GM06990 (cell line): Measurements from ENCODE around the gene OR6Q1.

Source experiments
- DNase-seq: peaks from one replicate; pipeline ENCODE4 v3.0.0-alpha.2; 2011; ENCODE audit not compliant: insufficient read length; ENCODE audit errors: extremely low read depth
- H3K27me3 ChIP-seq: replicated peaks from 2 replicates; pipeline ENCODE4 v1.6.0; 2011; ENCODE audit warnings: low read length; ENCODE audit not compliant: control insufficient read depth, insufficient read depth
- H3K36me3 ChIP-seq: 2 replicates; pipeline ENCODE4 v1.5.1; 2011; ENCODE audit warnings: low read length; ENCODE audit not compliant: control insufficient read depth, insufficient read depth
- H3K4me3 ChIP-seq: replicated peaks from 2 replicates; pipeline ENCODE4 v1.5.1; 2011; ENCODE audit warnings: low read depth, mild to moderate bottlenecking, control low read depth, low read length
- CTCF ChIP-seq: IDR thresholded peaks from 2 replicates; pipeline ENCODE4 v1.5.1; 2011; ENCODE audit warnings: low read length, control low read depth, mild to moderate bottlenecking, inconsistent platforms; ENCODE audit not compliant: insufficient read depth, poor library complexity, severe bottlenecking

The OR6Q1 gene

GRCh38 chr11:58003036-58003435, 27.7 kb upstream of the OR6Q1 start:
- no peak for TF ChIP-seq CTCF
- Histone ChIP-seq H3K27me3 (no peaks in the 10 kb centered on the region), H3K36me3 (no peaks in the 10 kb centered on the region), H3K4me3 (no peak overlapping the region)
- no peak for DNase-seq

GRCh38 chr11:58003591-58003990, 27.2 kb upstream of the OR6Q1 start:
- no peaks in the 10 kb centered on the region for H3K27me3 ChIP-seq
- no peak for TF ChIP-seq CTCF
- no peaks in the 10 kb centered on the region for H3K36me3 ChIP-seq
- DNase-seq, result no peak
- no peak overlapping the region for H3K4me3 ChIP-seq

GRCh38 chr11:58004664-58005063, 26.1 kb upstream of the OR6Q1 start:
- H3K4me3 ChIP-seq, result no peak overlapping the region
- no peaks in the 10 kb centered on the region for H3K36me3 ChIP-seq
- TF ChIP-seq CTCF, result no peak
- no peaks in the 10 kb centered on the region for H3K27me3 ChIP-seq
- no peak for DNase-seq

- TF ChIP-seq CTCF, result no peak
- H3K27me3 ChIP-seq, result no peaks in the 10 kb centered on the region
- no peak for DNase-seq
- H3K4me3 ChIP-seq, result no peak overlapping the region
- H3K36me3 ChIP-seq, result no peaks in the 10 kb centered on the region
Measured at GRCh38 chr11:58006940-58007339, 23.8 kb upstream of the OR6Q1 start.

- DNase-seq, result no peak
- no peaks in the 10 kb centered on the region for H3K36me3 ChIP-seq
- H3K27me3 ChIP-seq, result no peaks in the 10 kb centered on the region
- H3K4me3 ChIP-seq, result no peak overlapping the region
- TF ChIP-seq CTCF, result no peak
Measured at GRCh38 chr11:58011771-58012170, 19.0 kb upstream of the OR6Q1 start.

- no peaks in the 10 kb centered on the region for H3K27me3 ChIP-seq
- no peak for TF ChIP-seq CTCF
- DNase-seq, result no peak
- H3K4me3 ChIP-seq, result no peak within 1 kb of the TSS
- no peaks in the 10 kb centered on the region for H3K36me3 ChIP-seq
Measured at GRCh38 chr11:58023435-58023931, 7.3 kb upstream of the OR6Q1 start, which contains the start of gene OR9Q1. Gene OR9Q1 (plus strand): TSS chr11:58023881. CDS start chr11:58179445, 155,564 bp downstream.
